Activated T-helper 17 cell treated with anti-CD3 and anti-CD28 coated beads, Interleukin-2, amount 50 U/mL, for 72 hours (primary cell): ENCODE data around the gene NRG2. TPM values are rescaled to one million over a fixed set of nuclear protein-coding genes. Genes with fewer than 3 reads are reported as not detected.

Experiments
- ATAC-seq: fragments of 150-1000 bp; cut with Tn5 transposase; replicated peaks from 2 replicates; pipeline ENCODE4 v1.10.0; 2021; ENCODE audit warnings: mild to moderate bottlenecking, moderate library complexity
- H3K27ac Mint-ChIP-seq: one replicate; pipeline ENCODE4 v1.8.0; 2022; ENCODE audit warnings: mixed read lengths
- H3K27me3 Mint-ChIP-seq: one replicate; pipeline ENCODE4 v1.8.0; 2022; ENCODE audit warnings: mixed read lengths
- H3K36me3 Mint-ChIP-seq: one replicate; pipeline ENCODE4 v1.8.0; 2022; ENCODE audit warnings: low read depth, mild to moderate bottlenecking, mixed read lengths
- H3K4me1 Mint-ChIP-seq: one replicate; pipeline ENCODE4 v1.8.0; 2022; ENCODE audit warnings: mixed read lengths
- H3K4me3 Mint-ChIP-seq: one replicate; pipeline ENCODE4 v1.8.0; 2022; ENCODE audit warnings: mild to moderate bottlenecking, mixed read lengths
- H3K9me3 Mint-ChIP-seq: one replicate; pipeline ENCODE4 v1.8.0; 2022; ENCODE audit warnings: mixed read lengths
- total RNA-seq, 2 donors: library from RNA; stranded (reverse); gene quantifications; one replicate each; pipeline ENCODE4 v1.2.3, GENCODE V29; 2022

The NRG2 gene
- total RNA-seq, 2 donors from 2014 or later, result 0.11 to 0.48 TPM

GRCh38 chr5:139946440-139946839, 96.7 kb downstream of the NRG2 start:
- Mint-ChIP-seq H3K4me1 (no peaks in the 10 kb centered on the region), H3K9me3 (peaks cover 5% of the 10 kb centered on the region), H3K27me3 (peaks cover 51% of the 10 kb centered on the region), H3K36me3 (no peaks in the 10 kb centered on the region), H3K4me3 (no peak overlapping the region), H3K27ac (no peak overlapping the region)
- ATAC-seq, result no peak

GRCh38 chr5:139946006-139946405, 97.1 kb downstream of the NRG2 start:
- Mint-ChIP-seq H3K9me3 (peaks cover 5% of the 10 kb centered on the region), H3K4me3 (no peak overlapping the region), H3K27me3 (peaks cover 51% of the 10 kb centered on the region), H3K27ac (no peak overlapping the region), H3K36me3 (no peaks in the 10 kb centered on the region), H3K4me1 (no peaks in the 10 kb centered on the region)
- ATAC-seq, result no peak

DNA sequence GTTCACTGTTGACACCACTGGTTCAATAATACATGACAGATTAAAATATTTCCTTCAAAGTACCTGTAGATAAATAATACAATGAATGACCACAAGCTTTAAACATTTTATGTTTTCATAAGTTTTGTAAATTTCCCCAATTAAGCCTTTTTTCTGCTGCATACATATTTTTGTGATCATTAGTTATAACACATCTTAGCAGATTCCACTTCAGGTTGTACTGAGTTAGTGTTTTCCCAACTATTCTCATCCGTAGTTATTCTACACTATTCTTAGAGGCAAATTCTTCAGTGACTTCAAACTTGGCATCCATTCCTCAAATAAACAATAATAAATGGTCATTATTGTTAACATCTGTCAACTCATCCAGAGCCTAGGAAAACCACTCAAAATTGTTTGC, 100.9 kb downstream of the NRG2 start:
- Mint-ChIP-seq H3K4me1 (no peaks in the 10 kb centered on the region), H3K27me3 (peaks cover 36% of the 10 kb centered on the region), H3K4me3 (no peak overlapping the region), H3K9me3 (peaks cover 10% of the 10 kb centered on the region), H3K27ac (no peak overlapping the region), H3K36me3 (no peaks in the 10 kb centered on the region)
- ATAC-seq, result no peak

DNA sequence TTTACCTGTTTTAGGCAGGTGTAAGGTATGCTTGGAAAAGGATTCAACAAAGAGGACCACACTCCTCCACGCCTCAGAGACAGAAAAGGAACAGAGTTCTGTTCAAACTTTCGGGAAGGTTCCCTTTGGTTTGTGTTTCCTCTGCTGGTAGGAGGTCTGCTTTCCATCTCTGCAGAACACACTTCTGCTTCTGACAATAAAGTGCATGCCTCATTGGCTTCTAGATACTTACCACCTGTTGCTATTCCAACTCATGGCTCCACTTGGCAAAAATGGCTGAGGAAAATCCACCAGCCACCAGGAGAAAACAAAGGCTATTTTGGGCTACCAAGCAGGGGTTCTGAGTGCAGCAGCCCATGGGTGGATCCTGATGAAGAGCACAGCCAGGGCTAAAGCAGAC, 112.7 kb downstream of the NRG2 start:
- H3K9me3 Mint-ChIP-seq, result no peaks in the 10 kb centered on the region
- ATAC-seq, result no peak
- no peak overlapping the region for H3K27ac Mint-ChIP-seq
- no peak overlapping the region for H3K4me3 Mint-ChIP-seq
- no peaks in the 10 kb centered on the region for H3K4me1 Mint-ChIP-seq
- H3K27me3 Mint-ChIP-seq, result peaks cover 49% of the 10 kb centered on the region
- no peaks in the 10 kb centered on the region for H3K36me3 Mint-ChIP-seq

GRCh38 chr5:139926797-139927503, 116.1 kb downstream of the NRG2 start:
- Mint-ChIP-seq H3K27ac (no peak overlapping the region), H3K27me3 (peaks cover 35% of the 10 kb centered on the region), H3K36me3 (no peaks in the 10 kb centered on the region), H3K9me3 (no peaks in the 10 kb centered on the region), H3K4me1 (no peaks in the 10 kb centered on the region), H3K4me3 (no peak overlapping the region)
- no peak for ATAC-seq

- peak; percentile 21 for ATAC-seq
- Mint-ChIP-seq H3K36me3 (no peaks in the 10 kb centered on the region), H3K4me1 (no peaks in the 10 kb centered on the region), H3K9me3 (no peaks in the 10 kb centered on the region), H3K27ac (no peak overlapping the region), H3K27me3 (peaks cover 33% of the 10 kb centered on the region), H3K4me3 (no peak overlapping the region)
Measured at GRCh38 chr5:139925650-139926640, 117.2 kb downstream of the NRG2 start.

GRCh38 chr5:139925216-139925562, 117.9 kb downstream of the NRG2 start:
- H3K27ac Mint-ChIP-seq, result no peak overlapping the region
- H3K4me1 Mint-ChIP-seq, result no peaks in the 10 kb centered on the region
- H3K27me3 Mint-ChIP-seq, result peaks cover 35% of the 10 kb centered on the region
- H3K4me3 Mint-ChIP-seq, result no peak overlapping the region
- no peak for ATAC-seq
- no peaks in the 10 kb centered on the region for H3K36me3 Mint-ChIP-seq
- H3K9me3 Mint-ChIP-seq, result no peaks in the 10 kb centered on the region

DNA sequence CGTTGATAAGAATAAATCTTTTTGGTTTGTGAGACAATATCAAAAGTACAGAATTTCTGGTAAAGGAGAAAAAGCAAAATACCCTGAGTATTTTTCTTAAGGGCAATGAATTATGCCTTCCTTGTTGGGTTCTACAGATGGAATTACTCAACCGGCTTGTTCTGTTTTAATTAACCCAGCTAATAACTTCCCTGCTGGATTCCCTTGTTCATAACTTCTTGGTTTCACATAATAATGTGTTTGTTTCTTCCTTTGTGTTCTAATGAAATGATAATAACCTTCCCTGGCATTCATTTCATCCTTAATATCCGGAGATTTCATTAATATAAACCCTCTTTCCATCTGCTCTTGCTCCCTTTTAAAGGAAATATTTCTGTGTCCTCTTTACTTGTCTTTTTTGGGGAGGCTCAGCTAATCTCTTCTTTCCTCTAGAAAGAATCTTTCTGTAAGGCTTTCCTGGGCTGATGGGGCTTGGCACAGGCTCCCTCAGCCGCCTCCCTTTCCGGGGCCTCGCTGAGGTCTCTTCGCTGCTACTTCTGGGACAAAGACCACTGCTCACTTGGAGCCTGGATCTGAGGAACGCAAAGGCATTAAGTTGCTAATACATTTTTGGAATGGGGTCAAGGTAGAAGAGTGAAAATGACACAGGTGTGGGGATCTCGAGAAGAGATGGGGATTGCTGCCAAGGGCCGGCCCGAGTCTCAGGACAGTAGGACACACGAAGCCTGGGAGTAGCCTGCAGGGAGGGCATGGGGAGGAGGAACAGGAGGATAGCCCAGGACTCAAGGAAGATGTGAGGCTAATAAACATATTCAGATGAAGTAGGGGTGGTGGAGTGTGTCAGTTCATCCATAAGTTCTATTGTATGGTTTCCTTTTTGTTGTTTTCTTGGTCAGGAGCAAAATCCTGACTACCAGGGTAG, 118.5 kb downstream of the NRG2 start:
- no peaks in the 10 kb centered on the region for H3K36me3 Mint-ChIP-seq
- no peaks in the 10 kb centered on the region for H3K9me3 Mint-ChIP-seq
- H3K27ac Mint-ChIP-seq, result no peak overlapping the region
- H3K4me3 Mint-ChIP-seq, result no peak overlapping the region
- H3K4me1 Mint-ChIP-seq, result no peaks in the 10 kb centered on the region
- no peak for ATAC-seq
- peaks cover 29% of the 10 kb centered on the region for H3K27me3 Mint-ChIP-seq

DNA sequence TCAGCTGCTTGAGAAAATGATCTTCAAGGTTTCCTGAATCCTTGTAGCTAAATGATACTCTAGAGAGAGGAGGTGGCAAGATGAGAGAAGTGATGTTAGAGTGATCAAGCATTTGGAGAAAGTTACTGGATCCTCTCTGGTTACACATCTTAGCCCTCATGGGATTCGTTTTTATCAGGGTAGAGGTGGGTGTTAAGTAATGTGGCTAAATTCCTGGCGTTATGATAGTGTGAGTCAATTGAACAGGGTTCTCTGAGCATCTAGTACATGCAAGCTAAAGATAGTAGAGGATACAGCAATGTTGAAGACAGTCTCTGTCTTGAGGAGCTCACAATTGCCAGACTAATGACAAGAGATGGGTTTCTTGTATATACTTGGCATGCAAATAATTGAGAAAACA, 123.8 kb downstream of the NRG2 start:
- Mint-ChIP-seq H3K9me3 (peaks cover 3% of the 10 kb centered on the region), H3K36me3 (no peaks in the 10 kb centered on the region), H3K4me3 (no peak overlapping the region), H3K27me3 (peaks cover 27% of the 10 kb centered on the region), H3K4me1 (no peaks in the 10 kb centered on the region), H3K27ac (no peak overlapping the region)
- ATAC-seq, result no peak

DNA sequence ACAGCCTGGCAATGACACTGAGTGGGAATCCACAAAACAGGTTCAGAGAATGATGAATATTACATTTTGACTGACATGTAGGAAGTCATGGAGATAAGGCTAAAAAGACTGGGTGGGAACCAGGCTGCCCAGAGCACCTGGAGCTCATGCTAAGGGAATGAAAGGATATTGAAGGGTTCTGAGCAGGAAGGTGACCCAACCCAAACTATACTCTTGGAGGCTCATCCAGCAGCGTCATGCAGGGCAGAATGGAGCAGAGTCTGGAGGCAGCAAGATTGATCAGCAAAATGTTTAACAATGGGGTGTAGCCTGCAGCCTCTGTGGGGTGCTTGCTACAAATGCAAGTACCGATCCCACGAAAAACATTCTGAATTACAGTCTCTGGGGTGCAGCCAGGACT, 127.3 kb downstream of the NRG2 start:
- Mint-ChIP-seq H3K36me3 (no peaks in the 10 kb centered on the region), H3K27ac (no peak overlapping the region), H3K4me1 (no peaks in the 10 kb centered on the region), H3K9me3 (peaks cover 3% of the 10 kb centered on the region), H3K4me3 (no peak overlapping the region), H3K27me3 (peaks cover 28% of the 10 kb centered on the region)
- no peak for ATAC-seq

DNA sequence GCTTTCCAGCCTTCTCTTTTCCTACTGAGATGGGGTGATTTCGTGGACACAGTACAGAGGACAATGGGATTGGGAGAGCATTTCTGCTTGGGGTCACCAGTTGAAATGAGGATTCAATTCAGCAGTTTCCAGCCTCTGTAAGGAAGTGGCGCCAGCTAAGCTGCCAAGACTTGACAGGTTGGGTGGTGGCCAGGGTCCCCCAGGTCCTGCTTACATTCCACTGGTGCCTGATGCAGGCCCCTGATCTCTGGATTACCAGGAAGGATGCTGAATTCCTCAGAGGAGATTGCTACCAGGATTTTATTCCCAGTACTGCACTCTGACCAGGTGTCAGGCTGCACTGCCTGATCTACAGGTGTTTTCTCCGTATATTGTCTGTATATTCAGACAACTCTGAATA, 127.8 kb downstream of the NRG2 start:
- Mint-ChIP-seq H3K27me3 (peaks cover 24% of the 10 kb centered on the region), H3K4me1 (no peaks in the 10 kb centered on the region), H3K36me3 (no peaks in the 10 kb centered on the region), H3K27ac (no peak overlapping the region), H3K9me3 (peaks cover 3% of the 10 kb centered on the region), H3K4me3 (no peak overlapping the region)
- ATAC-seq, result no peak

GRCh38 chr5:139914218-139914807, 128.8 kb downstream of the NRG2 start:
- H3K27ac Mint-ChIP-seq, result no peak overlapping the region

DNA sequence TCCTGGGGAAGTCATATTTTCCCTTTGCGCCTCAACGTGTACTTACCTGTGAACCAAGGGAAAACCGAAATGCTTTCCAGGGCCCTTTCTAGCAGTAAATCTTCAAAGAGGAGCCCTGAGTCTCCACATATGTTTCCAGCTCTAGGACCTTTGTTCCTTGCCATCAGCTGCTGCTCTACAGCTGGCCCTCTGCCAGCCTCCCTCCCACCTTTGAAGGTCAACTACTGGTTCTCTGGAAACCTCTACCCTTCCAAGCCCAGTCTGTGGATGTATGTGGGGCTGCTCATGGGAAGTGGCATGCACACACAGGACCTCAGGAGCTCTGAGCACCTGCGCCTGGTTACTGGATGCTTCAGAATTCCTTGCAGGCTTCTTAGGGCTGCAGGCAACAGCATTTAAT, 130.3 kb downstream of the NRG2 start:
- Mint-ChIP-seq H3K36me3 (no peaks in the 10 kb centered on the region), H3K4me1 (no peaks in the 10 kb centered on the region), H3K9me3 (peaks cover 3% of the 10 kb centered on the region), H3K4me3 (no peak overlapping the region), H3K27me3 (peaks cover 24% of the 10 kb centered on the region), H3K27ac (no peak overlapping the region)
- no peak for ATAC-seq

More at GRCh38 chr5:139914218-139914807, 128.8 kb downstream of the NRG2 start:
- Mint-ChIP-seq H3K36me3 (no peaks in the 10 kb centered on the region), H3K4me3 (no peak overlapping the region), H3K27me3 (peaks cover 24% of the 10 kb centered on the region), H3K9me3 (peaks cover 3% of the 10 kb centered on the region), H3K4me1 (no peaks in the 10 kb centered on the region)
- no peak for ATAC-seq

DNA sequence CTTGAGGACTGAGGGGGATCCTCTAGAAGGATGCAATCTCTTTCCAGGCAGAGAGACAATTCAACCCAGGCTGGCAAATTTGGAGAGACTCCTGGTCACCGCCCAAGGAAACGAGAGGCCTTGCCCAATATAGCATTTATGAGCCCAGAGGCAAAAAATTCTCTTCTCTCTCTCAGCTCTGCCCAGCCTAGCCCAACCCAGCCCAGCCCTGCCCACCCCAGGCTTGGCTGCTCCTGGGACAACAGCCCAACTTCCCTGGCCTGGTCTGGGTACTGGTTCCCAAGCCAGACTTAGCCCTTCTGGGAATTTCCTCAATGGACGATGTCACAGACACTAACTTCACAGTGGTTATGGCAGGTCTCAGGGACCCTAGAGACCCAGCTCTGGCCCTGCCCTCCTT, 130.9 kb downstream of the NRG2 start:
- Mint-ChIP-seq H3K27me3 (peaks cover 24% of the 10 kb centered on the region), H3K4me3 (no peak overlapping the region), H3K36me3 (no peaks in the 10 kb centered on the region), H3K4me1 (no peaks in the 10 kb centered on the region), H3K9me3 (peaks cover 3% of the 10 kb centered on the region), H3K27ac (no peak overlapping the region)
- no peak for ATAC-seq
